OCI-LY1 (cell line): Measurements from ENCODE around the gene RAPGEF5.

Experiments used
- CTCF ChIP-seq: fragments of 200-600 bp; sonication (generic), shearing (Covaris generic); IDR thresholded peaks from 2 replicates; pipeline ENCODE4 v1.5.1; 2017; ENCODE audit warnings: mild to moderate bottlenecking, antibody characterized with exemption, low read length, moderate library complexity, mixed read lengths
- EZH2 ChIP-seq: fragments of 200-600 bp; sonication (generic), shearing (Covaris generic); IDR thresholded peaks from 2 replicates; pipeline ENCODE4 v1.8.0; 2017; ENCODE audit warnings: borderline replicate concordance, mixed run types, mild to moderate bottlenecking, antibody characterized with exemption, low read length, moderate library complexity, mixed read lengths

DNA sequence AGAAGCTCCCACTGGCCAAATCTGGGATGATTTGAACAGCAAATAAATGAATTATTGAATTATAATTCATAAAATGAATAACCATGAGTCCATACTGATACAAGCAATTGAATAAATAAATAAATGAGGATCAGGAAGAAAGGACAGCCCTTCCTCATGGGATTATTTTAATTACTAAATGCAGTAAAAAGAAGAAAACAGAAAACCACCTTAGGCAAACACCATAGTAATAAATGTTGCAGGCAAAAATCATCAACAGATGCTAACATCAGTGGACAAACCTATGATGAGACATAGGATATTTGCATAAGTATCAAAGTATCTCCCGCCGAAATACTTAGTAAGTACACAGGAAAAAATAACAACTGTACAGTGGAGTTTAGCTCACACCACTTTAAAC, 33.2 kb downstream of the RAPGEF5 start:
- TF ChIP-seq CTCF, result no peak
- TF ChIP-seq EZH2, result no peak
